ENCODE data around the gene POLR3B. TPM values are rescaled to one million over a fixed set of nuclear protein-coding genes. Genes with fewer than 3 reads are reported as not detected.

POLR3B gene
- total RNA-seq, 1 donor: 2.4 TPM

DNA sequence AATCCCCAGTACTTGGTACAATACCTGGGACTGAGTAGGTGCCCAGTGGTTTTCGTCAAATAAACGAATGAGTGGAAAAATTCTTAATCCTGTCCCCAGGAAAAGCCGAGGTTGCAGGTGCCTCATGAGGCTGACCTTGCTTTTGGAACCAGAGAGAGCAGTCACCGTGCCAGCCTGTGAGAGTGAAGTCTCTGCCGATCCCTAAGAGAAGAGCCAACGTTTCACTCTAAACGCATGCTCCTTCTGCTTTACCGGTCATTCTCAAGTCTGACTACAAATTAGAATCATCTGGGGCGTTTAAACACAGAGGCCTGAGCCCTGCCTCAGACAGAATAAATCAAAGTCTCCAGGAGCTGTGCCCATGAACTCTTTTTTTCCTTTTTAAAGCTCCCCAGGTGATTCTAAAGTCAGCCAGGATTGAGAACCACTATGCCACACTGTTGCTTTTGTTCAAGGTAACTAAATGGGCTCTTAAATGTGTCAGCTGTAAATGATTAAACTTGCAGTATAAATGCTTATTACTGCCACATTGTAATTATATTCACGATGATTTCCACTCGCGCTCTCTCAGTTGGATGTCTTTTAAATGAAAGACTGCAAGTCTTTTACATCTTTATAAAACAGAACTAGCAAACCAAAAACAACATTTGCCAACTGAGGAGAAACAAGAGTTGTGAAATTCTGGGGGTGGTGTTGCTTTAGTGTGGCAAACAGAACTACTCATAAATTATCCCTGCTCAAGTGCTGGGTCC, 28.1 kb upstream of the POLR3B start:
- Histone ChIP-seq H3K4me3 (ENCODE audit: low read length) (no peak overlapping the region), H3K9me3 (ENCODE audit: low read depth, low read length) (no peaks in the 10 kb centered on the region), H3K4me1 (ENCODE audit: insufficient read depth, low read length) (peaks cover 32% of the 10 kb centered on the region), H3K27me3 (ENCODE audit: insufficient read depth, low read length) (no peaks in the 10 kb centered on the region)

DNA sequence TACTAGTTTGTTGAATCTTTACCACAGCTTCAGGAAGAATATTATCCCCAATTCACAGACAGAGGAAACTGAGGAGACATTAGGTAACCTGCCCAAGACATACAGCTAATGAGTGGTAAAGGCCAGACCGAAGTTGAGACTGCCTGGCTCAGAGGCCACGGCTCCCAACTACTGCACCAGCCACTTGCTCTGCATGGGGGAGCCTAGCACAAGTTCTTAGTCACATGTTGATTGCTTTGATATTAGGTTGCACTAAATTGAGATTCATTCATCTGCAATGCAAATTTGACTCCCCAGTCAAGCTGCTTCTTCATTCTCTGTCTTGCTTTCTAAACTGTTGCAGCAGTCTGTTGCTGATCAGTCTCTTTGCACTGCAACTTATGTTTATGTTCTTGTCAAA, 25.9 kb upstream of the POLR3B start:
- Histone ChIP-seq H3K4me1 (ENCODE audit: insufficient read depth, low read length) (peaks cover 45% of the 10 kb centered on the region), H3K9me3 (ENCODE audit: low read depth, low read length) (no peaks in the 10 kb centered on the region)

DNA sequence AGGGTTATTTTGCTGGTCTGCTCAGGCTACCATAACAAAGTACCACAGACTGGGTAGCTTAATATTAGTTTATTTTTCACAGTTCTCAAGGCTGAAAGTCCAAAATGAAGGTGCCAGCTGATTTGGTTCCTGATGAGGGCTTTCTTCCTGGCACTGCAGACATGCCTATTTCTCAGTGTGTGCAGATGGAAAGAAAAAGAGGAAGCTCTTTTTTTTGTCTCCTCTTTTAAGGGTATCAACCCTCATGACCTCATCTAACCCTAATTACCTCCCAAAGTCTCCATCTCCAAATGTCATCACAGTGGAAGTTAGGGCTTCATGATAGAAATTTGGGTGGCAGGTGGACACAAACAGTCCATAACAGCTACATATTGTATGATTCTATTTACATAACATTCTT, 25.0 kb upstream of the POLR3B start:
- Histone ChIP-seq H3K27me3 (ENCODE audit: insufficient read depth, low read length) (no peaks in the 10 kb centered on the region), H3K9me3 (ENCODE audit: low read depth, low read length) (no peaks in the 10 kb centered on the region), H3K4me3 (ENCODE audit: low read length) (no peak overlapping the region), H3K4me1 (ENCODE audit: insufficient read depth, low read length) (peaks cover 46% of the 10 kb centered on the region)

More for the DNA sequence above, 25.9 kb upstream of the POLR3B start:
- no peak overlapping the region for H3K4me3 ChIP-seq (ENCODE audit: low read length)
- H3K27me3 ChIP-seq (ENCODE audit: insufficient read depth, low read length): no peaks in the 10 kb centered on the region

DNA sequence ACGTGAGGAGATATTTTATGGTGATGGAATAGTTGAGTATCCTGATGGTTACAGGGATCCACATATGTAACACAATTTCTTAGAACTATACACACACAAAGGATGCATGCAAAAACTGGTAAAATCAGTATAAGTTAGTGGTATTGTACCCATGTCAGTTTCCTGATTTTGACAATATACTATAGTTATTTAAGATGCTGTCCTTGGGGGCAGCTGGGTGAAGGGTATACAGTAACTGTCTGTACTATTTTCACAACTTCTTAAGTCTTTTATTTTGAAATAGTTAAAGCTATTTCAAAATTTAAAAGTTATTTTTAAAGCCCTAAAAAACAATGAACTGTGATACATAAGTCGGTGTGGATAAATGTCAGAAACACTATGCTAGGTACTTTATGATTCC, 24.5 kb upstream of the POLR3B start:
- Histone ChIP-seq H3K4me1 (ENCODE audit: insufficient read depth, low read length) (peaks cover 46% of the 10 kb centered on the region), H3K27me3 (ENCODE audit: insufficient read depth, low read length) (no peaks in the 10 kb centered on the region), H3K9me3 (ENCODE audit: low read depth, low read length) (no peaks in the 10 kb centered on the region), H3K4me3 (ENCODE audit: low read length) (no peak overlapping the region)

DNA sequence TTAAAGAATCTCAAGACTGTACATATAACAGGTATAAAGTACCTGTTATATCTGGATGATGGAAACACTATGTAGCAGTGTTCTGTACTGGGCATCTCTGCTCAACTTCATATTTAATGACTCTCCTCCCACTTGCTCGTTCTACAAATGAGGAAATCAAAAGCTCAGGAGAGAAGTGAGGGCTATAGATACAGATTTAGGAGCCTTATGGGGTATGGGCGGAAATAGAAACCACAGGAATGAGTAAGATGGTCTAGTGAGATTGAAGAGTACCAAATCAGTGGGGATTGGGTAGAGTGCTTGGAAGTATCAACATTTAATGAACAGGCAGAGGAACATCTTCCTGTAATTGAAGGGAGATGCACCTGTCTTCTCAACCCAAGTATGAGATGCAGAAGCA, 23.8 kb upstream of the POLR3B start:
- no peak overlapping the region for H3K4me3 ChIP-seq (ENCODE audit: low read length)
- H3K4me1 ChIP-seq (ENCODE audit: insufficient read depth, low read length): peaks cover 43% of the 10 kb centered on the region
- no peaks in the 10 kb centered on the region for H3K9me3 ChIP-seq (ENCODE audit: low read depth, low read length)
- no peaks in the 10 kb centered on the region for H3K27me3 ChIP-seq (ENCODE audit: insufficient read depth, low read length)

DNA sequence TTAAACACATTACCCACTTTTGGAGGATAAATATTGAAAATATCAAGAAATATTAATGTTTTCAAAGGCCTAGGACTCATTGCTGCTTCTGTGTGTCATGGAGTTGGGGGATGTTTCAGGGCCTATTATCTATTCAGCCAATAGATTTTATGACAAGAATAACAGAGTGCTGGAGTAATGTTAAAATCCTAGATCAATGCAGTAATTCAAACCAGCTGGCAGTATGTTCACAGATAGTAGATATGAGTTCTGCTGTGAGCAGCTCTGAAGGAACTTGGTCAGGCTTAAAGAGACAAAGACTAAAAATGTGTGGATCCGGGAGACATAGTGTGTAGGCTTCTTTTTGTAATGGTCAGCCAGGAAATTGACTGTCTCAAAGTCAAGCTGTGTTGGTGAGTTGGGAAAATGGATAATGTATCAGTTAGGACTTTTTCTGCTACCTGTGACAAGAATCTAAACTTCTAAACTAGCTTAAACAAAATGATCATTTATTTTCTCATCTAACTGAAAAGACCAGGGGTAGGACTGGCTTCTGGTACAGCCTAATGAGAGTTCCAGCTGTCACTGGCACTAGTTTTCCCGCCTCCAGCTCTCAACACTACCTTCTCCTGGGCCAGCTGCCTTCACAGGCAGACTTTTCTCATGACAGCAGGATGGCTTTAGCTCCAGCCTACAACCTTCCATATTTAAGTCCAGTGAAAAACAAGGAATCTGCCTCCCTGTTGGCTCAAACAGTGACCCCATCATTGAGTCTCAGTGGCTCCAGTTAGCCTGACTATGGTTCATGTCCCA, 16.3 kb upstream of the POLR3B start:
- Histone ChIP-seq H3K9me3 (ENCODE audit: low read depth, low read length) (no peaks in the 10 kb centered on the region), H3K27me3 (ENCODE audit: insufficient read depth, low read length) (no peaks in the 10 kb centered on the region), H3K4me3 (ENCODE audit: low read length) (no peak overlapping the region), H3K4me1 (ENCODE audit: insufficient read depth, low read length) (peaks cover 4% of the 10 kb centered on the region)

DNA sequence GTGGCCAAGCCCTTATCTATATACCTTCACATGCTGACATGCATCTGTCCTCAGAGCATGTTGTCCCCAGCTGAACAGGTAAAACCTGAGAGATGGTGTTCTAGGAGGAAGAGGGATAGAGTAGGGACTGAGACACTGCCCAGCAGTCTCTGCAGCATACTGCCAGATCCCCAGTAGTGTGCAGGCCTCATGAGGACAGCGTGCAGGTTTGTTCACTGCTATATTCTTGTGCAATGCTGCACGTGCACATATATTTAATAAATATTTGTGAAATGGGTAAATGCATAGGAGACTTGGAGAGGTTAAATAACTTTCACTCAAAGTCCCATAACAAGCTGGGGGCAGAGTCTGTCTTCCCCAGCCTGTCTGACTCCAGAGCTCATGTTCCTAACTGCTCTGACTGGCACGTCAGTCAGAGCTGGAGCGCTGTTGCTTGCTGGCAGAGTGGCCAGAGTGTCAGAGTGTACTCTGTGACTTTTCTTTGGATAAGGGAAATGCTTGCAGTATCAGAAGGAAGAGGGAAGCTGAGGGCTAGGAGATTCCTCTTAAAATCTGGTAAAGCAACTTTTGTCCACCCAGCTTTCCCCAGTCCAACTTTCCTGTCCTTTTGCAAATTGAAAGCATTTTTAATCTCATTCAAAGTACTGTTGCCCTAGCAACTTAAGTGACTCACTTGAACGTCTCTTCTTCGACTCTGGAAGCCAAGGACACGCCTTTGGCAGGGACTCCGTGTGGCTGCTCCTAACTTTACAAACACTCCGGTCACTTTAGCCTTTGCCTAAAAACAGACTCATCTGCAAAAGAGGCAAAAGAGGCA, 14.9 kb upstream of the POLR3B start:
- no peaks in the 10 kb centered on the region for H3K4me1 ChIP-seq (ENCODE audit: insufficient read depth, low read length)
- H3K9me3 ChIP-seq (ENCODE audit: low read depth, low read length): no peaks in the 10 kb centered on the region
- H3K27me3 ChIP-seq (ENCODE audit: insufficient read depth, low read length): no peaks in the 10 kb centered on the region
- H3K4me3 ChIP-seq (ENCODE audit: low read length): no peak overlapping the region

DNA sequence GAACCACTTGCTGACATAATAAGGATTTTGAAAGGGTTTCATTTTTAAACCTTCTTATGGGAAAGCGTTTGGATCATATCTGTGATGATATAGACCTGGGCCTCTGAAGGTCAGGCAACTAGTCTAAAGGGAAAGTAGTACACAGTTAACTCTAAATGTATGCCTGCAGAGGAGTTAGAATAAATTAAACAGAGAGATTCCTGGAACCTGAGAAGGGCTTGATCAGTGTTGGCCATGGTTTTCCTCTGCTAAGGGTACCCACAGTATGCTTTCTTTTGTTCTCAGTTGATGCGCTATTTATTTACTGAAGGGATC, 14.4 kb upstream of the POLR3B start:
- H3K4me1 ChIP-seq (ENCODE audit: insufficient read depth, low read length): no peaks in the 10 kb centered on the region
- H3K27me3 ChIP-seq (ENCODE audit: insufficient read depth, low read length): no peaks in the 10 kb centered on the region
- H3K9me3 ChIP-seq (ENCODE audit: low read depth, low read length): no peaks in the 10 kb centered on the region
- no peak overlapping the region for H3K4me3 ChIP-seq (ENCODE audit: low read length)

DNA sequence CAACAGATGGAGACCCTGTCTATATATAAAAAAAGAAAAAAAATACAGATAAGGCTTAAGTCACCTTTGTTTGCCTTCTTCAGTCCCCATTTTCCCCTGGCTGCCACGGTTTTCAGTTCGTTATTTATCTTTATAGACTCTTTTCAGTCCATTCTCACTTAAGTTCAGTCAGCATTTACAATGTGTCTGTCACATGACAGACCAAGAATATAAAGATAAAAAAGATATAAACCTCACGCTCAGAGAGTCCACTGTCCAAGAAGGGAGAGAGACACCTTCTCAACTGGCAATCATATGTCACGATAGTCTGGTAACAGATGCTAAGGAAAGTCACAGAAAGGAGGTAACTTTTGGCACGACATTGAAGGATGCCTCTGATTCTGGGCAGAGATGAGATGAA, 13.4 kb upstream of the POLR3B start:
- no peaks in the 10 kb centered on the region for H3K27me3 ChIP-seq (ENCODE audit: insufficient read depth, low read length)
- H3K4me3 ChIP-seq (ENCODE audit: low read length): no peak overlapping the region
- H3K9me3 ChIP-seq (ENCODE audit: low read depth, low read length): no peaks in the 10 kb centered on the region
- no peaks in the 10 kb centered on the region for H3K4me1 ChIP-seq (ENCODE audit: insufficient read depth, low read length)

DNA sequence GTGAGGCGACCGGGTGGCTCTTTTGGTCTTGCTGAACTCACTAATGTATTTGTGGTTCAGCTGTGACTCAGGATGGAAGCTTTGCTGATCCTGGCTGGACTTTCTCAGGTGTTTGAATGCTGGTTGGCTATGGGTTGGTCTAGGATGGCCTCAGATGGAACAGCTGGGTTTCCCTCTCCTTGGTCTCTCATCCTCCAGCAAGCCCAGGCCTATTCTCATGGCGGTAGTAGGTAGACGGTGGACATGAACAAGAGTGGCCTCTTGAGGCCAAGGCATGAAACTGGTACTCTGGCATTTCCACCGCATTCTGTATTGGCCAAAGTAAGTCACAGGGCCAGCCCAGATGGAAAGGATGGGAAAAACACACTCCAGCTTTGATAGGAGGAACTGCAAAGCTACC, 11.8 kb upstream of the POLR3B start:
- Histone ChIP-seq H3K9me3 (ENCODE audit: low read depth, low read length) (no peaks in the 10 kb centered on the region), H3K27me3 (ENCODE audit: insufficient read depth, low read length) (no peaks in the 10 kb centered on the region), H3K4me1 (ENCODE audit: insufficient read depth, low read length) (no peaks in the 10 kb centered on the region), H3K4me3 (ENCODE audit: low read length) (no peak overlapping the region)

DNA sequence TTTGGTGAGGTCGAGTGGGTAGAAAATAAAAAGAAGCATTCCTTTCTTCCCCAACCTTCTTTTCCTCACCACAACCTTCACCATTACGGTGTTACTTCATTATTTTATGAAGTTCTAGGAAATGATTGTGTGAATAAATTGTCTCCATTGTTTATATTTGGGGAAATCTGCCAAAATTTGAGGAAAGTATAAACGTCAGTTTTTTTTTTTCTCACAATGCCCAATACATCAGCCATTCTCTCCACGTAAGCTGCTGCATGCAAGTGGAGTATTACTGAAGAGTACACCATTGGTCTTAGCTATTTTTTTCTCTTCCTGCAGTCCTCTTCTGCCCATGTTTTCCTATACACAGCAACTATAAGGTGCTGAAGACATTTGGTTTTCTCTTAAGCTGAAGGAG, 9.1 kb upstream of the POLR3B start:
- no peaks in the 10 kb centered on the region for H3K9me3 ChIP-seq (ENCODE audit: low read depth, low read length)
- no peaks in the 10 kb centered on the region for H3K4me1 ChIP-seq (ENCODE audit: insufficient read depth, low read length)
- no peak overlapping the region for H3K4me3 ChIP-seq (ENCODE audit: low read length)
- no peaks in the 10 kb centered on the region for H3K27me3 ChIP-seq (ENCODE audit: insufficient read depth, low read length)

DNA sequence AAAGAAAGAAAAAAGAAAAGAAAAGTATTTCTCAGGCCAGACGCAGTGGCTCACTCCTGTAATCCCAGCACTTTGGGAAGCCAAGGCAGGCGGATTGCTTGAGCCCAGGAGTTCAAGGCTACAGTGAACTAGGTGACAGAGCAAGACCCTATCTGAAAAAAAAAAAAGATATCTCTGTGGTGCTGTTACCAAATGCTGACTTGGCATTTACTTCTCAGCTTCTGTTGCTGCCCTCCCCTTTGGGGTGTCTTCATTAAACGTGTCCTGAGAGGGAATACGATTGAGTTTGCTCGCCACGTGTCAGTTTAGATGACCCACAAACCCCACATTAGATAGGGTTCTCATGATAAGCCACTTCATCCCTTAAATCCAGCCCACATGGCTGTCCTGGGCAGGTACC, 4.4 kb upstream of the POLR3B start:
- Histone ChIP-seq H3K4me3 (ENCODE audit: low read length) (no peak overlapping the region), H3K27me3 (ENCODE audit: insufficient read depth, low read length) (no peaks in the 10 kb centered on the region), H3K9me3 (ENCODE audit: low read depth, low read length) (no peaks in the 10 kb centered on the region), H3K4me1 (ENCODE audit: insufficient read depth, low read length) (peaks cover 6% of the 10 kb centered on the region)

DNA sequence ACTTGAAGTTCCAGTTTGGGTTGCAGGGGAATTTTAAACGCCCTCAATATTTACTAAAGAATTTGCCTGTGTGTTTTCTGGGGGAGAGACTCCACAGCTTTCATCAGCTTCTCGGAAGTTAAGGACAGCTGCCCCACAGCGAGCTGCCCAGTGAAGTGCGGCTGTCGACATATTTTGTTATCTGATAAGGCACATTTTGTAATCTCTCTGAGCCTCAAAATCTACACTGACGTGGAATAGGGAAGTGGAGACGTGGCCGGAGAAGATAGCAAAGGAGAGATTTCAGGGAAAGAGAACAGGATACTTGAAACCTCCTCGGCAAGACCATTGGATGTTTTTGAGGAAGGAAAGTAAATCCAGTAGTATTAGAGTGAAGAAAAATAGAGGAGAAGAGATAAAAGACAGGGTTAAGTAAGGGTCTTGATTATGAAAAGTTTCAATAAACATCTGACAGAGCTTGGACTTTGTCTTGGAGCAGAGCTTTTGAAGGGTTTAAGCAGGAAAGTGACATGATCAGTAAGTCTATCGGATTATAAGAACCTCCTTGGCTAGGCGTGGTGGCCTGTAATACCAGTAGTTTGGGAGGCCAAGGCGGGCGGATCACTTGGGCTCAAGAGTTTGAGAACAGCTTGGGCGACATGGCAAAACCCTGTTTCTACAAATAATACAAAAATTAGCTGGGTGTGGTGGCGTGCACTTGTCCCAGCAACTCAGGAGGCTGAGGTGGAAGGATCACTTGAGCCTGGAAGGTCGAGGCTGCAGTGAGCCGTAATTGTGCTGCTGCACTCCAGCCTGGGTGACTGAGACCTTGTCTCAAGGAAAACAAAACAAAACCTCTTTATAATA, 1.1 kb downstream of the POLR3B start:
- H3K4me1 ChIP-seq (ENCODE audit: insufficient read depth, low read length): peaks cover 16% of the 10 kb centered on the region
- peak overlapping the region; percentile 66 for H3K4me3 ChIP-seq (ENCODE audit: low read length)
- no peaks in the 10 kb centered on the region for H3K9me3 ChIP-seq (ENCODE audit: low read depth, low read length)
- H3K27me3 ChIP-seq (ENCODE audit: insufficient read depth, low read length): no peaks in the 10 kb centered on the region

DNA sequence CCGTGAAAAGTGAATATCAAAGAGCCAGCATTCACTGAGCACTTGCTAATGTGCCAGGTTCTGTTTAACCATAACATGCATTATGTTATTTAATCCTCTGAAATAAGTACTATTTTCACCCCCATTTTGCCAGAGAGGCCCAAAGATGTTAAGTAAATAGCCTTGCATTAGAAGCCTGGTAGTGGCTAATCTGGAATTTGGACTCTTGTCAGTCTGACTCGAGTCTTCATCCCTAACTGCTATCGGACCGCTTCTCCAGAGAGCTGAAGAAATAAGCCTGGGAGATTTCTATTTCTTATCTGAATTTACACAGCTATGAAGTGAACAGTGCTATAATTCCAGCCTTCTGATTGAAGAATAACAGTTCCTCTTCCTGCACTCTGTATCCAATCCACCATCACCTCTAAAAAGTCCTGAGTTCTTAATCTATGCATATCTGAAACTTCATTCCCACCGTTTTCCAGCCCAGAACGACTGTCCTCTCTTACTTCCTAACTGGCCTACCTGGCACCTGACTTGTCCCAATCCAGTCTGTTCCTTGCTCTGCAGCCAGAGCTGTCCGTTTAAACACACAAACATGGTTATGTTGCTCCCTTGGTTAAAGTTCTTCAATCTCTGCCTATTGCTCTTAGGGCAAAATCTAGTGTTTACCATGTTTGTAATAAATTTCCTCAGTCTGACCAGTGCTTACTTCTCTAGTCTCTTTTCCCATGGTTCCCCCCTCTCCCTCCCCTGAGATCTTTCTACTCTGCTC, 2.3 kb downstream of the POLR3B start:
- Histone ChIP-seq H3K4me1 (ENCODE audit: insufficient read depth, low read length) (peaks cover 16% of the 10 kb centered on the region), H3K4me3 (ENCODE audit: low read length) (no peak overlapping the region), H3K27me3 (ENCODE audit: insufficient read depth, low read length) (no peaks in the 10 kb centered on the region), H3K9me3 (ENCODE audit: low read depth, low read length) (no peaks in the 10 kb centered on the region)

All from mononuclear cell (primary cell).